CD14-positive monocyte (primary cell): ENCODE measurements around the gene HDAC8. TPM values are rescaled to one million over a fixed set of nuclear protein-coding genes. Genes with fewer than 3 reads are reported as not detected.

ENCODE experiments used
- DNase-seq, 3 donors: peaks; one replicate each; pipeline ENCODE4 v3.0.0-alpha.2; 2011 to 2022
- H2AFZ ChIP-seq: 2 replicates; pipeline ENCODE4 v1.6.0; 2012; ENCODE audit warnings: mild to moderate bottlenecking, low read depth, low read length, inconsistent platforms; ENCODE audit not compliant: insufficient read depth, poor library complexity, severe bottlenecking
- H3K27ac ChIP-seq, 2 donors: 1 replicate in 1 of 2; 2 replicates in 1 of 2; pipeline ENCODE4 v1.5.1; 2012 to 2013; ENCODE audit warnings: low read length in 2 of 2, control low read depth in 1 of 2, inconsistent platforms in 1 of 2, low read depth in 1 of 2, mild to moderate bottlenecking in 1 of 2
- H3K27me3 ChIP-seq, 2 donors: one replicate each; pipeline versions ENCODE4 v1.6.0 to v1.6.1; 2011 to 2013; ENCODE audit warnings: low read length in 2 of 2; ENCODE audit not compliant: control insufficient read depth in 2 of 2, insufficient read depth in 2 of 2
- H3K36me3 ChIP-seq, 2 donors: replicated peaks in 1 of 2; 1 replicate in 1 of 2; 2 replicates in 1 of 2; pipeline versions ENCODE4 v1.5.1 to v1.6.1; 2012 to 2013; ENCODE audit warnings: low read length in 2 of 2, control low read depth in 1 of 2, inconsistent platforms in 1 of 2, mild to moderate bottlenecking in 1 of 2; ENCODE audit not compliant: insufficient read depth in 2 of 2, control insufficient read depth in 1 of 2
- H3K4me1 ChIP-seq, 2 donors: 1 replicate in 1 of 2; 2 replicates in 1 of 2; pipeline versions ENCODE4 v1.5.1 to v1.6.1; 2012 to 2013; ENCODE audit warnings: low read length in 2 of 2, control low read depth in 1 of 2, inconsistent platforms in 1 of 2, mild to moderate bottlenecking in 1 of 2, moderate library complexity in 1 of 2; ENCODE audit not compliant: insufficient read depth in 2 of 2, control insufficient read depth in 1 of 2
- H3K4me2 ChIP-seq: replicated peaks from 2 replicates; pipeline ENCODE3; 2012; ENCODE audit warnings: low read length, moderate library complexity, mild to moderate bottlenecking; ENCODE audit not compliant: poor library complexity, severe bottlenecking; ENCODE audit errors: extremely low read depth
- H3K4me3 ChIP-seq, 3 experiments: fragments of 200-600 bp in 1 of 3; sonication (generic) in 1 of 3; replicated peaks in 1 of 3; 1 replicate in 2 of 3; 2 replicates in 1 of 3; pipeline ENCODE4 v1.5.1; 2011 to 2013; ENCODE audit warnings: low read length in 3 of 3, mild to moderate bottlenecking in 3 of 3, control low read depth in 2 of 3, low read depth in 2 of 3, inconsistent platforms in 1 of 3, moderate library complexity in 1 of 3
- H3K79me2 ChIP-seq: 2 replicates; pipeline ENCODE4 v1.6.0; 2012; ENCODE audit warnings: mild to moderate bottlenecking, control low read depth, inconsistent platforms, low read length, moderate library complexity; ENCODE audit not compliant: insufficient read depth
- H3K9ac ChIP-seq: 2 replicates; pipeline ENCODE4 v1.6.0; 2017; ENCODE audit warnings: low read length, mild to moderate bottlenecking; ENCODE audit not compliant: insufficient read depth, poor library complexity, severe bottlenecking
- H3K9me3 ChIP-seq, 2 donors: replicated peaks in 1 of 2; 1 replicate in 1 of 2; 2 replicates in 1 of 2; pipeline versions ENCODE4 v1.5.1 to v1.6.1; 2012 to 2013; ENCODE audit warnings: low read length in 2 of 2, control low read depth in 1 of 2; ENCODE audit not compliant: control insufficient read depth in 1 of 2, insufficient read depth in 1 of 2
- H4K20me1 ChIP-seq: 2 replicates; pipeline ENCODE4 v1.6.0; 2012; ENCODE audit warnings: mild to moderate bottlenecking, low read length, control low read depth, moderate library complexity; ENCODE audit not compliant: insufficient read depth
- H3K27ac Mint-ChIP-seq, 7 donors: one replicate each; pipeline ENCODE4 v1.8.0; 2020; ENCODE audit warnings: mild to moderate bottlenecking in 7 of 7, mixed read lengths in 7 of 7, moderate library complexity in 6 of 7, inconsistent platforms in 2 of 7
- H3K27me3 Mint-ChIP-seq, 3 donors: one replicate each; pipeline ENCODE4 v1.8.0; 2021 to 2022; ENCODE audit warnings: low read depth in 3 of 3, mild to moderate bottlenecking in 3 of 3, mixed read lengths in 3 of 3, moderate library complexity in 3 of 3, inconsistent platforms in 1 of 3
- H3K36me3 Mint-ChIP-seq, 2 donors: one replicate each; pipeline ENCODE4 v1.8.0; 2020; ENCODE audit warnings: mixed read lengths in 2 of 2, inconsistent platforms in 1 of 2, mild to moderate bottlenecking in 1 of 2
- H3K4me1 Mint-ChIP-seq: one replicate; pipeline ENCODE4 v1.8.0; 2020; ENCODE audit warnings: mild to moderate bottlenecking, mixed read lengths
- H3K4me3 Mint-ChIP-seq, 2 donors: one replicate each; pipeline ENCODE4 v1.8.0; 2020; ENCODE audit warnings: mild to moderate bottlenecking in 2 of 2, mixed read lengths in 2 of 2, moderate library complexity in 1 of 2
- H3K9me3 Mint-ChIP-seq, 7 donors: one replicate each; pipeline ENCODE4 v1.8.0; 2020 to 2022; ENCODE audit warnings: mixed read lengths in 7 of 7, mild to moderate bottlenecking in 6 of 7, moderate library complexity in 6 of 7, inconsistent platforms in 2 of 7
- WGBS: methylation state at CpG from one replicate; pipeline ENCODE4 v1.1.5; 2013; ENCODE audit warnings: missing lambda C conversion rate; ENCODE audit not compliant: insufficient coverage; 5-methylcytosine and 5-hydroxymethylcytosine counted together
- intact Hi-C, 2 donors: fragments of 100-400 bp; cut with micrococcal nuclease; formaldehyde crosslinking; loops; one replicate each; pipeline versions ENCODE4 v1.15.0 to v1.15.1; 2023
- polyA plus RNA-seq, 3 donors: library from polyadenylated mRNA; depleted of rRNA in 1 of 3; unstranded in 2 of 3; stranded (reverse) in 1 of 3; fragments of 300-500 nt in 2 of 3; fragments of >200 nt in 1 of 3; fragmentation: Illumina TruSeq in 2 of 3; gene quantifications; 1 replicate in 2 of 3; 2 replicates in 1 of 3; pipeline ENCODE4 v1.2.3, GENCODE V29; 2012 to 2021
- TF ChIP-seq, protein P1 (sequence below): fragments of 200-600 bp; IDR thresholded peaks from one replicate; pipeline ENCODE4 v1.8.0; 2022; ENCODE audit warnings: antibody characterized with exemption, mild to moderate bottlenecking

Gene HDAC8
- polyA plus RNA-seq, 3 donors = 14.3 to 22.9 (median 20.5) TPM

DNA sequence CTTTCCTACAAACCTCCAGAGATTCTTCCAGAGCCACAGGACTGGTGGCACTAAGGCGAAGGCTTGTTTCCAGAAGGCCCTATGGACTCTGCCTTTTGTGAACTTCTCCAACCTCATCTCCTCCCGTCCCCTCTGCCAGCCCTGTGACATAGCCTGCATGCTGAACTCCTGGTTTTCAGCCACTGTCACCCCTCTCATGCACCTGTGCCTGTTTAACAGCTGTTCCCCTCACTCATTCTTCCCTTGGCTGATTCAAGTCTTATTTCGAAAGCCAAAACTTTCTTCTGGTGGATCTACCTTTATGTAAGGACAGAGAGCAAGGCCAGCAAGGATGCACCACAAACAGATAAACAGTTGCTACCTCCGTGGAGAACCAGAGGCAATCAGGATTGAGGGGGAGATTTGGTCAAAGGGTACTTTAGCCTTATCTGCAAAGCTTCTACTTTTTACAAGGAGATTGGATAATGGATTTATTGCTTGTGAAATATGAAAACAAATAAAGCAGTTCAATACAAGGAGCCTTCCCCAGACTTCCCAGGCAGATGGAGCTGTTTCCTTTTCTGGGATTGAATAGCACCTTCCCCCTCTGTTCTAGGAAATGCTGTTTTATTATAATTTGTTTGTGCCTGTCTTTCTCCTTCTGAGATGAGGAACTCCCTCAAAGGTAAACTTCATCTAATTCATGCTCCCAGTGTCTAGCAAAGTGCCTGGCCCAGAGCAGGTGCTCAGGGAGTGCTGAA lies 272.6 kb downstream of the HDAC8 start:
- DNase-seq = no peak
- peaks cover 6% of the 10 kb centered on the region in 2 donors for H3K4me1 ChIP-seq
- intact Hi-C loops = no loop called here
- Mint-ChIP-seq H3K27ac (no peak overlapping the region), H3K4me3 (no peak overlapping the region), H3K4me1 (peaks cover 9% of the 10 kb centered on the region), H3K36me3 (peaks cover 0 to 5% of the 10 kb centered on the region in 2 donors), H3K27me3 (peaks cover 37 to 72% (median 60%) of the 10 kb centered on the region in 3 donors), H3K9me3 (peaks cover 0 to 3% (median 0%) of the 10 kb centered on the region in 7 donors)
- peaks cover 0 to 22% of the 10 kb centered on the region in 2 donors for H3K9me3 ChIP-seq
- 100% methylated on average over 1 of the region's 4 CpGs for WGBS
- no peaks in the 10 kb centered on the region for H4K20me1 ChIP-seq
- no peak overlapping the region for H3K27ac ChIP-seq
- H3K4me2 ChIP-seq = no peak overlapping the region
- TF ChIP-seq, protein P1, sequence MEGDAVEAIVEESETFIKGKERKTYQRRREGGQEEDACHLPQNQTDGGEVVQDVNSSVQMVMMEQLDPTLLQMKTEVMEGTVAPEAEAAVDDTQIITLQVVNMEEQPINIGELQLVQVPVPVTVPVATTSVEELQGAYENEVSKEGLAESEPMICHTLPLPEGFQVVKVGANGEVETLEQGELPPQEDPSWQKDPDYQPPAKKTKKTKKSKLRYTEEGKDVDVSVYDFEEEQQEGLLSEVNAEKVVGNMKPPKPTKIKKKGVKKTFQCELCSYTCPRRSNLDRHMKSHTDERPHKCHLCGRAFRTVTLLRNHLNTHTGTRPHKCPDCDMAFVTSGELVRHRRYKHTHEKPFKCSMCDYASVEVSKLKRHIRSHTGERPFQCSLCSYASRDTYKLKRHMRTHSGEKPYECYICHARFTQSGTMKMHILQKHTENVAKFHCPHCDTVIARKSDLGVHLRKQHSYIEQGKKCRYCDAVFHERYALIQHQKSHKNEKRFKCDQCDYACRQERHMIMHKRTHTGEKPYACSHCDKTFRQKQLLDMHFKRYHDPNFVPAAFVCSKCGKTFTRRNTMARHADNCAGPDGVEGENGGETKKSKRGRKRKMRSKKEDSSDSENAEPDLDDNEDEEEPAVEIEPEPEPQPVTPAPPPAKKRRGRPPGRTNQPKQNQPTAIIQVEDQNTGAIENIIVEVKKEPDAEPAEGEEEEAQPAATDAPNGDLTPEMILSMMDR = no peak
- no peak overlapping the region for H3K4me3 ChIP-seq
- H3K79me2 ChIP-seq = no peaks in the 10 kb centered on the region
- no peak overlapping the region for H3K9ac ChIP-seq
- no peaks in the 10 kb centered on the region for H3K36me3 ChIP-seq
- no peak overlapping the region for H2AFZ ChIP-seq
- peaks cover 36 to 41% of the 10 kb centered on the region in 2 donors for H3K27me3 ChIP-seq

DNA sequence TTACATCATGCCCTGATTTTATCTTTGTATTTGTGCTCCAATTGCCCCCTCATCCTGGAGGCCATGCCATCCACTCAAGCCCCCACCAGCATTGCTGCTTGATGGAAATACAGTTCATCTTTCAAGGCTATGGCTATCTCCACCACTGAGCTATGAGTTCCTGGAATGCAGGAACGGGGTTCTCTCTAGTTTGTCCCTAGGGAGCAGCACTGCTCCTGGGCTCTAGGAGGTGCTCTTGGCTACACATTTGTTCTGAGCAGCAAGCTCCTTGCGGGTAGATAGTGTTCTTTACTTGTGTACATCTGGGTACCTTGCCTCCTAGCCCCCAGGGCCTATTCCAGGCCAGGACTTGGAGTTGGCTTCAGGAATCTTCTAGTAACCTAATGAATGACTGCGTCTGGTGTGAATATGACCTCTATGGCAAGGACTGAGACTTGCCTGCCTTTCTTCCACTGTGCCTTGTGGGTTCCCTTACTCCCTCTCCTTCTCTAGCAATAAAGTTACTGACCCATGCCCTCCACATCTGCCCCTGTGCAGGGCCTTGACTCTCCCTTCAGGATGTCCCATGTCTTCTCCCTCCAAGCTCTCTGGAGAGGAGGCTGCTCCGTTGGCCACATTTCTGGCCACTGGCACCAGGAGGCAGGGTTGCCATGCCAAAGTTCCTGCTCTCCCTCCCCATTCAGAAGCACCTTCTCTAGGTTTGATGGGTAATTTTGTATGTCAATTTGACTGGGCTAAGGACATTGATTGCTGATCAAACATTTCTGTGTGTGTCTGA lies 274.5 kb downstream of the HDAC8 start:
- Histone ChIP-seq H3K27me3 (peaks cover 18 to 21% of the 10 kb centered on the region in 2 donors), H3K4me1 (no peaks in the 10 kb centered on the region), H3K4me2 (no peak overlapping the region), H3K36me3 (no peaks in the 10 kb centered on the region), H3K79me2 (no peaks in the 10 kb centered on the region), H4K20me1 (no peaks in the 10 kb centered on the region), H3K9ac (no peak overlapping the region), H2AFZ (no peak overlapping the region), H3K27ac (no peak overlapping the region), H3K4me3 (no peak overlapping the region), H3K9me3 (peaks cover 0 to 6% of the 10 kb centered on the region in 2 donors)
- Mint-ChIP-seq H3K9me3 (peaks cover 0 to 3% (median 0%) of the 10 kb centered on the region in 7 donors), H3K4me1 (no peaks in the 10 kb centered on the region), H3K4me3 (no peak overlapping the region), H3K27me3 (peaks cover 25 to 55% (median 41%) of the 10 kb centered on the region in 3 donors), H3K27ac (no peak overlapping the region), H3K36me3 (peaks cover 0 to 5% of the 10 kb centered on the region in 2 donors)
- WGBS = 80% methylated on average over 1 of the region's 4 CpGs
- peak in 1 of 3 donors; percentile 12 for DNase-seq
- intact Hi-C loops = no loop called here
- TF ChIP-seq, protein P1 = peak; percentile 32
